Endothelial cell of umbilical vein (primary cell): Measurements from ENCODE around the gene RAB44.

Experiments used
- EZH2 ChIP-seq: IDR thresholded peaks from 2 replicates; pipeline ENCODE4 v1.6.1; 2012; ENCODE audit warnings: borderline replicate concordance, low read depth, mild to moderate bottlenecking, moderate library complexity, low read length, inconsistent platforms; ENCODE audit not compliant: severe bottlenecking
- JUN ChIP-seq: IDR thresholded peaks from 2 replicates; pipeline ENCODE4 v1.6.1; 2011; ENCODE audit warnings: borderline replicate concordance, low read depth; ENCODE audit not compliant: insufficient read length, insufficient read depth
- MYC ChIP-seq: IDR thresholded peaks from one replicate; pipeline ENCODE4 v1.6.1; 2011; ENCODE audit warnings: mild to moderate bottlenecking, low read depth, low read length
- POLR2A ChIP-seq: IDR thresholded peaks from 2 replicates; pipeline ENCODE4 v1.6.1; 2012; ENCODE audit warnings: low read depth, mild to moderate bottlenecking, control low read depth, low read length
- POLR2AphosphoS5 ChIP-seq: IDR thresholded peaks from 2 replicates; pipeline ENCODE4 v1.6.1; 2012; ENCODE audit warnings: low read depth, mild to moderate bottlenecking, control low read depth, low read length, moderate library complexity; ENCODE audit not compliant: insufficient read depth
- TF ChIP-seq, protein P1 (sequence below), 2 donors: IDR thresholded peaks; 1 replicate in 1 of 2; 2 replicates in 1 of 2; pipeline ENCODE4 v1.5.1; 2011; ENCODE audit warnings: low read length in 2 of 2, mild to moderate bottlenecking in 2 of 2, moderate library complexity in 2 of 2, control low read depth in 1 of 2, inconsistent platforms in 1 of 2, low read depth in 1 of 2; ENCODE audit not compliant: insufficient read depth in 1 of 2; ENCODE audit errors: extremely low read depth in 1 of 2
- TF ChIP-seq, protein P2 (sequence below): IDR thresholded peaks from 2 replicates; pipeline ENCODE4 v1.6.1; 2011; ENCODE audit not compliant: insufficient read depth, insufficient read length

DNA sequence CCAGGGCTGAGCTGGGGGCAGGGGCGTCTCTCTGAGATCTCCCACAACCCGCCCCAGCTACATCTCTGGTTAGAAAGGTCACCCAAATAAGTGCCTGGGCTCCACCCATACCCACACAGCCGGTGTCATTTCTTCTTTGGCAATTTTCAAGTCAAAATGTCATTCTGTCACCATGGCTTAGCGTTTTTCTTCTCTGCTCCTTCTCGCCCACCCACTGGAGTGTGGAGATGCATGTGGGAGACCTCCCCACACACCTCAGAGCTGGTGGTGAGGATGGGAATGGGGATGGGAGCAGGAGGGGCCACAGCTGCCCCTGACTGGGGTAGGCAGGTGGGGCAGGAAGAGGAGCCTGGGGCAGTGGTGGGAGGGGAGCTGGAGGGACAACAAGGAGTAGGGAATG, 78.5 kb downstream of the RAB44 start:
- no peak for TF ChIP-seq POLR2AphosphoS5
- TF ChIP-seq, protein P1, sequence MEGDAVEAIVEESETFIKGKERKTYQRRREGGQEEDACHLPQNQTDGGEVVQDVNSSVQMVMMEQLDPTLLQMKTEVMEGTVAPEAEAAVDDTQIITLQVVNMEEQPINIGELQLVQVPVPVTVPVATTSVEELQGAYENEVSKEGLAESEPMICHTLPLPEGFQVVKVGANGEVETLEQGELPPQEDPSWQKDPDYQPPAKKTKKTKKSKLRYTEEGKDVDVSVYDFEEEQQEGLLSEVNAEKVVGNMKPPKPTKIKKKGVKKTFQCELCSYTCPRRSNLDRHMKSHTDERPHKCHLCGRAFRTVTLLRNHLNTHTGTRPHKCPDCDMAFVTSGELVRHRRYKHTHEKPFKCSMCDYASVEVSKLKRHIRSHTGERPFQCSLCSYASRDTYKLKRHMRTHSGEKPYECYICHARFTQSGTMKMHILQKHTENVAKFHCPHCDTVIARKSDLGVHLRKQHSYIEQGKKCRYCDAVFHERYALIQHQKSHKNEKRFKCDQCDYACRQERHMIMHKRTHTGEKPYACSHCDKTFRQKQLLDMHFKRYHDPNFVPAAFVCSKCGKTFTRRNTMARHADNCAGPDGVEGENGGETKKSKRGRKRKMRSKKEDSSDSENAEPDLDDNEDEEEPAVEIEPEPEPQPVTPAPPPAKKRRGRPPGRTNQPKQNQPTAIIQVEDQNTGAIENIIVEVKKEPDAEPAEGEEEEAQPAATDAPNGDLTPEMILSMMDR (IDR thresholded peaks at IDR 0.05; ENCODE audit: extremely low read depth in 1 of 2, insufficient read depth in 1 of 2, low read depth in 1 of 2, low read length in 2 of 2), result no peak
- TF ChIP-seq EZH2, result no peak
- no peak for TF ChIP-seq POLR2A
- TF ChIP-seq, protein P2, sequence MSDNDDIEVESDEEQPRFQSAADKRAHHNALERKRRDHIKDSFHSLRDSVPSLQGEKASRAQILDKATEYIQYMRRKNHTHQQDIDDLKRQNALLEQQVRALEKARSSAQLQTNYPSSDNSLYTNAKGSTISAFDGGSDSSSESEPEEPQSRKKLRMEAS, result no peak
- TF ChIP-seq JUN, result no peak
- TF ChIP-seq MYC, result no peak
